KG1 (cell line): ENCODE data around the gene ALAS1.

Experiments used
- DNase-seq: peaks from one replicate; lab custom pipeline; 2025; lab: John Stamatoyannopoulos, UW

The ALAS1 gene

DNA sequence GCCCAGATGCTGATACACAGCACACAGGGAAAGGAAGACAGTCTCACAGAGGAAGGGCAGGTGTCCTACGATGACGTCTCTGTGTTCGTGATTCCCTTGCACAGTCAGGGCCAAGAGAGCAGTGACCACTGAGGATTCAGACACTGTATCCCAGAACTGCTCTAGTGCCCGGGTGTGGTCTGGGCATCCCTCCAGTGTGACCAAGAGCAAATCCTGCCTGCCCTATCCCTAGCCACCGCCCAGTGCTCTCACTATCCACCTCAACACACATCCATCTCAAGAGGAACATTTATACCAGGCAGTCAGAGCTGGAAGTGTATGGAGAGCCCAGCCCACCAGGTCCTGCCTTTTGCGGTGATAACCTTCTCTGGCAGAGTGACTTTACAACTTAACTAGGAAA is 51.7 kb downstream of the ALAS1 start:
- DNase-seq = no peak

GRCh38 chr3:52250122-52250521 is 52.2 kb downstream of the ALAS1 start:
- DNase-seq = no peak

DNA sequence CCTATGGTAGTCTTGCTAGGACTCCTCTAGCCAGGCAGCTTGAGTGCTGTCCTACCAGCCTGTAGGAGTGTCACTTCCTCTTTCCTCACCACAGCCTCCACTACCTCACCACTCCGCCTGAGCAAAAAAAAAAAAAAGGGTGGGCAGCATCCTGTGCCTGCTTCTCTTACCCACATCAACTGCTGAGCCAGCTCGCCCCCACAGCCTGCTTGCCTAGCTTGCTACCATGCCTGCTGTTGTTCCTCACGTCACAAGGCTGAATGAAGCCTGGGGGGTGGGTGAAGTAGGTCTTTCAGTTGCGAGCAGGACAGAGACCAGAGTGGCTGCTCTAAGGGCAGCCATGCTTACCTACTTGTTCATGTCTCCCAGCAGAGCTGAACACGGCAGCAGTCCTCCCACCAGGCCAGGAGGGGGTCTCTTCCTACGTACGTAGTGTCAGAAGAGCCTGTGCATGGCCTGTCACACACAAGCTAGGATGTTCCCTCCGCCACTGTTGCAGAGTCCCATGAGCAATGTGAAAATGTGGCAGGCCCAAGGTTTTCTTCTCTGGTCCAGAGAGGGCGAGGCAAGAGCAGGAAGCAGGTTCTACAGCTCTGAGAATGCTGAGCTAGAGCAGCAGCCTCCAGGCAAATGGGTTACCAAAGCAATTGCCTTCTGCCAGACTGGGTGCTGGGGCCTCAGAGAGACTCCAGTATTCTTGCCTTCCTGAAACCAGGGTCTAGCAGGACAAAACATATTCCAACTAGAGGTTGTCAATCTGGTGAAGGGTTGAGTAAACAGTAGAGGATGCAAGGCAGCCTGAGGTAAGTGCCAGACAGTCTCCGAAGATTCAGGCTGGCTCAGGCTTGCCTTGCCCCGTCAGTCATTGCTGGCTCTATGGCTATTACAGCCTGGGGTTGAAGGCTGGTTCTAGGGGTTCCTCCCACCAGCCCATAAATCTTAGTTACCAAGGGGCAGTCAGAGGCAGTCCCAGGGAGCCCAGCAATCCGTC is 55.6 kb downstream of the ALAS1 start:
- DNase-seq = peak; percentile 85

- DNase-seq = no peak
Measured at GRCh38 chr3:52254608-52255007, 56.6 kb downstream of the ALAS1 start.

DNA sequence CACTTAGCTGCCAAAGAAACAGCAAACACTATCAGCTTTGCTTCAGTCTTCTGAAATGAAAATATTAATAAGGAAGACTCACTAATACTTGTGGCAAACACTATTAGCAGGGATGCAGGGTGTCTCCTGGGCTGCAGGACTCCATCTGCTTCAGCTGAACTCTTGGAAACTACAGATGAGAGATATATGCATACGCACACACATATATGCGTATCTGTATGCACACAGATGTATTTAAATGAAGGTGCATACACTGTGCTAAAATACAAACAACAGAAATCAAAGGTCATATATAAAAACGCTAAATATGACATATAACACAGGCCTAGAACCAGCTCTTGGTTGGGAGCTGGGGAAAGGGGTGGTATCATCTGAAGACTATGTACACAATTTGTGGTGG is 58.2 kb downstream of the ALAS1 start:
- no peak for DNase-seq

DNA sequence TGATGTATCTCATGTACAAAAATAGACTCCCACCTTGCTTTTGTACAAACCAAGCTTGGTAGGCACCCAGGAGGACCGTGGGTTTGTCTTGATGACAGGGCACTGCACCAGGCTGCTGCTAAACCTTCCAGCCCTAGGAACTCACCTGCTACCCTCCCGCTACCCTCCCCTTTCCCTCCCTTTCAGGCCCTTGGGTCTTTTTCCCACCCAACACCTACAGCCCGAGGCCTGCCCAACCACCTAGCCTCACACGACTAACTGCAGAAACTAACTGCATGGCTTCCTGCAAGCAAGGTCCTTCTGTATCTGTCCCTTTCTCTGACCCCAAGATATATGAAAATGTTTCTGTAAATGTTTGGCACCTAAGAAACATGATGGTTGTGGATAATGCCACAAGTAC is 58.7 kb downstream of the ALAS1 start:
- DNase-seq = no peak

DNA sequence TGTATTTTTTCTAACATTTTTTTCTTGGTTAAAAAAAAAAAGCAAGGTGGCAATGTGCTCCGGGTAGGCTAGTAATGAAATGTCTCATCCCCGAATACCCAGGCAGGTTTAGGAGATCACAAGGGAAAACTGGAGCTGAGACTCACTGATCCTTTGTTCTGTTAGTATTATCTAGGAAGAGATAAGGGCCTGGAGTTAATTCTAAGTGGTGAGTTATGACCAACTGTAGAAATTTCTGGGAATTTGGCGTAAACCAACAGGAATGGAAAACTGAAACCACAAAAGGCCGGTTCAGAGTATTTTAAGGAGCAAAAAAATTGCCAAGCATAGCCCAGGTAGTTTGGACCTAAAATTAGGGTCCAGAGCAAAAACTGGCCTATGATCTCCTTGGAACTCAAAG is 60.0 kb downstream of the ALAS1 start:
- no peak for DNase-seq

GRCh38 chr3:52259035-52259434 is 61.1 kb downstream of the ALAS1 start:
- no peak for DNase-seq

DNA sequence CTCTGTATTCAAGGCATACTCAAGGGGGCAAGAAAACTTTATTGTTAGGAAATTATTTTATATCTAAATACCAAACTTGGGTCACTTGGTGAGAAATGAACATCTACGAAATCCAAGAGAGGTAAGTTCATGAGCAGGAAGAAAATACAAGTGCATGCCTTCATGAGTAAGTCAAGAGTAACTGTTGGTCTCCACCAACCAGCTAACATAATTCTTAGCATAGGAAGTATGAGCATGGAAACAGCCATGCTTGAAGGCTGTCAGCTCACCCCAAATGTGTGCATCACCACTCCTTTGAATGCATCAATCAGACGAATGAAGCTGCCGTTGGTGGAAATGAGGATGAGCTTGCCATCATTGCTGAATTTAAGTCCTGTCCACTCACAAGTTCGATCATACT is 61.5 kb downstream of the ALAS1 start:
- DNase-seq = no peak

GRCh38 chr3:52262447-52262846 is 64.5 kb downstream of the ALAS1 start:
- no peak for DNase-seq
